BLaER1 treated with 17β-estradiol and CSF1 and Interleukin-3, amounts not matched to agents 10 nM and 100 nM (cell line): Measurements from ENCODE around the gene MT1G.
"Not testable (repeated sequence)": the region's sequence is repeated elsewhere in the genome, so short reads cannot be mapped to it uniquely, and the experiment has no call there.

Experiments used
- H3K27ac ChIP-seq, 11 experiments: shearing (Covaris generic); formaldehyde crosslinking; 2 replicates each; pipeline ENCODE4 v1.8.1; 2022
- H3K27me3 ChIP-seq, 11 experiments: shearing (Covaris generic); formaldehyde crosslinking; 2 replicates each; pipeline ENCODE4 v1.8.1; 2022
- H3K36me3 ChIP-seq, 11 experiments: shearing (Covaris generic); formaldehyde crosslinking; 2 replicates each; pipeline ENCODE4 v1.8.1; 2022
- H3K4me1 ChIP-seq, 10 experiments: shearing (Covaris generic); formaldehyde crosslinking; 2 replicates each; pipeline ENCODE4 v1.8.1; 2022
- H3K4me2 ChIP-seq, 11 experiments: shearing (Covaris generic); formaldehyde crosslinking; 2 replicates each; pipeline ENCODE4 v1.8.1; 2022
- H3K4me3 ChIP-seq, 10 experiments: shearing (Covaris generic); formaldehyde crosslinking; 2 replicates each; pipeline ENCODE4 v1.8.1; 2022
- H3K9ac ChIP-seq, 11 experiments: shearing (Covaris generic); formaldehyde crosslinking; 2 replicates each; pipeline ENCODE4 v1.8.1; 2022
- H3K9me3 ChIP-seq, 11 experiments: shearing (Covaris generic); formaldehyde crosslinking; replicated peaks in 1 of 11; 2 replicates each; pipeline ENCODE4 v1.8.1; 2022
- H4K20me1 ChIP-seq, 11 experiments: shearing (Covaris generic); formaldehyde crosslinking; 2 replicates each; pipeline ENCODE4 v1.8.1; 2022
- Cebpa-rat ChIP-seq, 11 experiments: shearing (Covaris generic); IDR thresholded peaks; 2 replicates each; pipeline ENCODE4 v1.8.1; 2022

MT1G gene

GRCh38 chr16:56625140-56625942, 42.5 kb downstream of the MT1G start, which contains the start of gene MT1E:
Gene MT1E, plus strand, starts transcription at chr16:56625781. Its CDS starts 71 bp downstream, at chr16:56625852.
- Histone ChIP-seq H3K4me2 (peak within 1 kb of the TSS; percentile 46 to 86 (median 68)), H3K4me3 (peak within 1 kb of the TSS; percentile 21 to 61 (median 40); a peak in 19 of 20 replicates), H3K4me1 (peaks cover 8 to 18% (median 11%) of the 10 kb centered on the region in 10 experiments; a peak in 17 of 20 replicates), H4K20me1 (peaks cover 0 to 27% (median 0%) of the 10 kb centered on the region in 11 experiments; a peak in 10 of 22 replicates), H3K9me3 (peaks cover 0 to 9% (median 0%) of the 10 kb centered on the region in 11 experiments; a peak in 1 of 22 replicates), H3K27ac (no peak within 1 kb of the TSS), H3K36me3 (no peaks in the 10 kb centered on the region), H3K27me3 (peaks cover 81 to 99% (median 97%) of the 10 kb centered on the region in 11 experiments), H3K9ac (peak within 1 kb of the TSS in 1 of 11 experiments; percentile 54; a peak in 1 of 22 replicates)
- TF ChIP-seq Cebpa-rat (IDR thresholded peaks at IDR 0.05): no peak

GRCh38 chr16:56623637-56624036, 44.2 kb downstream of the MT1G start:
- H3K27me3 ChIP-seq: peaks cover 81 to 99% (median 97%) of the 10 kb centered on the region in 11 experiments
- TF ChIP-seq Cebpa-rat (IDR thresholded peaks at IDR 0.05): no peak
- peaks cover 0 to 16% (median 0%) of the 10 kb centered on the region in 11 experiments; a peak in 10 of 22 replicates for H4K20me1 ChIP-seq
- H3K27ac ChIP-seq: no peak overlapping the region
- peaks cover 0 to 9% (median 0%) of the 10 kb centered on the region in 11 experiments; a peak in 1 of 22 replicates for H3K9me3 ChIP-seq
- H3K4me2 ChIP-seq: no peak overlapping the region
- no peaks in the 10 kb centered on the region for H3K36me3 ChIP-seq
- H3K4me1 ChIP-seq: peaks cover 8 to 12% (median 11%) of the 10 kb centered on the region in 10 experiments; a peak in 17 of 20 replicates
- H3K4me3 ChIP-seq: no peak overlapping the region
- H3K9ac ChIP-seq: no peak overlapping the region

- H3K9ac ChIP-seq, H3K9me3 ChIP-seq, H3K4me3 ChIP-seq, H3K4me2 ChIP-seq, H3K27ac ChIP-seq, H3K36me3 ChIP-seq: not testable (repeated sequence)
- Histone ChIP-seq H3K27me3 (peaks cover 81 to 99% (median 97%) of the 10 kb centered on the region in 11 experiments), H3K4me1 (peaks cover 8 to 12% (median 11%) of the 10 kb centered on the region in 10 experiments; a peak in 17 of 20 replicates), H4K20me1 (peaks cover 0 to 19% (median 0%) of the 10 kb centered on the region in 11 experiments; a peak in 10 of 22 replicates)
Measured at GRCh38 chr16:56623184-56623583, 44.7 kb downstream of the MT1G start.

- Histone ChIP-seq H3K27me3 (peaks cover 81 to 99% (median 97%) of the 10 kb centered on the region in 11 experiments), H3K4me1 (peaks cover 8 to 13% (median 11%) of the 10 kb centered on the region in 10 experiments; a peak in 17 of 20 replicates), H4K20me1 (peaks cover 0 to 24% (median 0%) of the 10 kb centered on the region in 11 experiments; a peak in 10 of 22 replicates)
- not testable (repeated sequence) for H3K36me3 ChIP-seq, H3K4me2 ChIP-seq, H3K27ac ChIP-seq, H3K9me3 ChIP-seq, H3K9ac ChIP-seq, H3K4me3 ChIP-seq
Measured at GRCh38 chr16:56621665-56622445, 46.0 kb downstream of the MT1G start.

- no peak overlapping the region for H3K9ac ChIP-seq
- H3K36me3 ChIP-seq: no peaks in the 10 kb centered on the region
- no peak for TF ChIP-seq Cebpa-rat (IDR thresholded peaks at IDR 0.05)
- H3K9me3 ChIP-seq: peaks cover 0 to 8% (median 0%) of the 10 kb centered on the region in 11 experiments; a peak in 2 of 22 replicates
- no peak overlapping the region for H3K27ac ChIP-seq
- H4K20me1 ChIP-seq: peaks cover 0 to 13% (median 0%) of the 10 kb centered on the region in 11 experiments; a peak in 5 of 22 replicates
- no peak overlapping the region for H3K4me2 ChIP-seq
- no peak overlapping the region for H3K4me3 ChIP-seq
- peaks cover 1 to 7% (median 5%) of the 10 kb centered on the region in 10 experiments; a peak in 16 of 20 replicates for H3K4me1 ChIP-seq
- H3K27me3 ChIP-seq: peaks cover 76 to 99% (median 97%) of the 10 kb centered on the region in 11 experiments
Measured at GRCh38 chr16:56620339-56620897, 47.4 kb downstream of the MT1G start.

- no peak for TF ChIP-seq Cebpa-rat (IDR thresholded peaks at IDR 0.05)
- H3K27me3 ChIP-seq: peaks cover 57 to 85% (median 80%) of the 10 kb centered on the region in 11 experiments
- no peak overlapping the region for H3K4me2 ChIP-seq
Measured at GRCh38 chr16:56618138-56618537, 49.7 kb downstream of the MT1G start.

GRCh38 chr16:56617212-56618085, 50.4 kb downstream of the MT1G start:
- H3K4me3 ChIP-seq: no peak overlapping the region
- no peak overlapping the region for H3K9ac ChIP-seq
- TF ChIP-seq Cebpa-rat (IDR thresholded peaks at IDR 0.05): no peak

More at GRCh38 chr16:56618138-56618537, 49.7 kb downstream of the MT1G start:
- H3K9ac ChIP-seq: no peak overlapping the region
- peaks cover 0 to 9% (median 0%) of the 10 kb centered on the region in 11 experiments; a peak in 3 of 22 replicates for H4K20me1 ChIP-seq
- H3K4me3 ChIP-seq: no peak overlapping the region
- no peaks in the 10 kb centered on the region for H3K36me3 ChIP-seq
- H3K4me1 ChIP-seq: 0 out of 20 replicates have a peak, but pooled peaks cover 0 to 5% (median 0%) of the 10 kb centered on the region in 10 experiments
- peaks cover 0 to 6% (median 0%) of the 10 kb centered on the region in 11 experiments; a peak in 1 of 22 replicates for H3K9me3 ChIP-seq
- no peak overlapping the region for H3K27ac ChIP-seq

More at GRCh38 chr16:56617212-56618085, 50.4 kb downstream of the MT1G start:
- H4K20me1 ChIP-seq: peaks cover 0 to 9% (median 0%) of the 10 kb centered on the region in 11 experiments; a peak in 3 of 22 replicates
- H3K4me2 ChIP-seq: peak overlapping the region in 4 of 11 experiments; percentile 9 to 55 (median 17); a peak in 4 of 22 replicates
- 0 out of 20 replicates have a peak, but pooled peaks cover 0 to 5% (median 0%) of the 10 kb centered on the region in 10 experiments for H3K4me1 ChIP-seq
- H3K27ac ChIP-seq: no peak overlapping the region
- H3K27me3 ChIP-seq: peaks cover 51 to 78% (median 73%) of the 10 kb centered on the region in 11 experiments
- peaks cover 0 to 6% (median 0%) of the 10 kb centered on the region in 11 experiments; a peak in 1 of 22 replicates for H3K9me3 ChIP-seq
- no peaks in the 10 kb centered on the region for H3K36me3 ChIP-seq
